PFSK-1 (cell line): ENCODE results near the gene PRSS35.

Experiments used
- FOXP2 ChIP-seq: optimal IDR thresholded peaks from 2 replicates; pipeline ENCODE3; 2011; ENCODE audit warnings: borderline replicate concordance, control low read depth, inconsistent platforms; ENCODE audit not compliant: insufficient read depth; ENCODE audit errors: extremely low read length, extremely low read depth
- POLR2AphosphoS5 ChIP-seq: IDR thresholded peaks from 2 replicates; pipeline ENCODE4 v1.6.1; 2012; ENCODE audit warnings: low read depth, mild to moderate bottlenecking, control low read depth, low read length, moderate library complexity
- REST ChIP-seq, 2 experiments: IDR thresholded peaks; 2 replicates each; pipeline versions ENCODE4 v1.6.1 to v1.8.0; 2011 to 2012; ENCODE audit warnings: low read depth in 2 of 2, low read length in 2 of 2, control low read depth in 1 of 2, inconsistent platforms in 1 of 2, mild to moderate bottlenecking in 1 of 2, moderate library complexity in 1 of 2; ENCODE audit not compliant: insufficient read depth in 1 of 2
- SIN3A ChIP-seq: IDR thresholded peaks from 2 replicates; pipeline ENCODE4 v1.6.1; 2012; ENCODE audit warnings: mild to moderate bottlenecking, low read length, moderate library complexity, borderline replicate concordance; ENCODE audit not compliant: insufficient read depth
- TAF1 ChIP-seq: IDR thresholded peaks from 2 replicates; pipeline ENCODE4 v1.6.1; 2012; ENCODE audit warnings: low read length, control low read depth, borderline replicate concordance; ENCODE audit not compliant: insufficient read depth

The PRSS35 gene

GRCh38 chr6:83479389-83479788 lies 32.9 kb upstream of the PRSS35 start:
- no peak for TF ChIP-seq REST (IDR thresholded peaks at IDR 0.05; ENCODE audit: insufficient read depth in 1 of 2, low read depth in 2 of 2, low read length in 2 of 2)
- TF ChIP-seq FOXP2: no peak
- no peak for TF ChIP-seq POLR2AphosphoS5
- no peak for TF ChIP-seq SIN3A
- no peak for TF ChIP-seq TAF1

- no peak for TF ChIP-seq POLR2AphosphoS5
- TF ChIP-seq TAF1: no peak
- TF ChIP-seq REST (IDR thresholded peaks at IDR 0.05; ENCODE audit: insufficient read depth in 1 of 2, low read depth in 2 of 2, low read length in 2 of 2): no peak
- TF ChIP-seq SIN3A: no peak
- no peak for TF ChIP-seq FOXP2
These were observed 31.9 kb upstream of the PRSS35 start for GRCh38 chr6:83480470-83480869.

- no peak for TF ChIP-seq TAF1
- no peak for TF ChIP-seq POLR2AphosphoS5
- no peak for TF ChIP-seq FOXP2
- no peak for TF ChIP-seq SIN3A
- TF ChIP-seq REST (IDR thresholded peaks at IDR 0.05; ENCODE audit: insufficient read depth in 1 of 2, low read depth in 2 of 2, low read length in 2 of 2): no peak
These were observed 23.9 kb upstream of the PRSS35 start for GRCh38 chr6:83488448-83488847.

GRCh38 chr6:83488861-83489260 lies 23.5 kb upstream of the PRSS35 start:
- TF ChIP-seq POLR2AphosphoS5: no peak
- TF ChIP-seq REST (IDR thresholded peaks at IDR 0.05; ENCODE audit: insufficient read depth in 1 of 2, low read depth in 2 of 2, low read length in 2 of 2): no peak
- TF ChIP-seq FOXP2: no peak
- TF ChIP-seq TAF1: no peak

- TF ChIP-seq SIN3A (no peak), TAF1 (no peak), POLR2AphosphoS5 (no peak), FOXP2 (no peak), REST (IDR thresholded peaks at IDR 0.05; ENCODE audit: insufficient read depth in 1 of 2, low read depth in 2 of 2, low read length in 2 of 2) (no peak)
These were observed 22.0 kb upstream of the PRSS35 start for GRCh38 chr6:83490217-83490807.
